Superior temporal gyrus (tissue), 1 donor: ENCODE results near the gene NKIRAS2.

Experiments
- DNase-seq: peaks from one replicate; pipeline ENCODE4 v3.0.0-alpha.2; 2016; ENCODE audit errors: extremely low spot score

The NKIRAS2 gene

DNA sequence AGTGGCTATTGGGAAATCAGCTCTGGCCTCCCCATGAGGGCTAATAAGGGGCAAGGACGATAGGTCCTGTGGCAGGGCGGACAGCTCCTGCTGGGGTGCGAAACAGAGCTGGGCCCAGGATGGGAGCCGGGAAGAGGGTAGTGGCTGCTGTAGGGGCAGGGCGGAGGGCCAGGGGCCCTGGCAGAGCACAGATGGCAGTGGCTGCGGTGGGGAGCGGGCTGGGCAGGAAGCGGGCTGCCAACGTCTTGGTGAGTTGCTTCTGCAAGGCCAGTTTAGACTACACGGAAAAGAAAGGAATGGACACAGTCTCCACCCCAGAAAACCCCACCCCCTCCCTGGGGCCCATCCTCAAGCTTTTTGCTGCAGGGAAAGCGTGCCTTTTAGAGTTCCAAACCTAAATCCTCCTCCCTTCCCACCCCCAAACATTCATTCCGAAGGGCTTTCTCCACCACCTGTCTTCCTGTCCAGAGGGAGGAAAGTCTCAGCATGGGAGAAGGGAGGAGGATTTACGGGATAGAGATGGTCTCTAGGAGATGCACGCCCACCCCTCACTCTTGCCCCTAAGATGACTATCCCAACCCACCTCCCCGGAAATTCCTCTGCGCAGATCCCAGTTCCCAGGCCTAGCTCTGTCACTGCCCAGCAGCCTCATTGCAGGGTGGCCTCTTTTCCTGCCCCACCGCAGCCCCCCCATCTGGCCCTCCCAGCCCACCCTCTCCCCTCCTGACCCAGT lies 7.1 kb downstream of the NKIRAS2 start:
- DNase-seq: no peak

DNA sequence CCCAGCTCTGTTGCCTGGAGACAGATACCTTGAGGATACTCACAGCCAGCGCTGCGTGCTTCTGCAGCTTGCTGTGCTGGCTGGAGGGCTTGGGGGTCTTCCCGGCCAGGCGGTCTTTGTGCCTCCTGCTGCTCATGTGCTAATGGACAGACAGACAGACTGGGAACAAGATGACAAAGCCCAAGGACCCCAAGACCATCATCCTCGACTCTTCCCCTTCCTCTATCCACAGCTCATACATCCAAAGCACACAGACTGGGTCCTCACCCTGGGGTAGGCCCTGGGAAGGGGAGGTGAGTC lies 7.7 kb downstream of the NKIRAS2 start:
- DNase-seq: no peak

DNA sequence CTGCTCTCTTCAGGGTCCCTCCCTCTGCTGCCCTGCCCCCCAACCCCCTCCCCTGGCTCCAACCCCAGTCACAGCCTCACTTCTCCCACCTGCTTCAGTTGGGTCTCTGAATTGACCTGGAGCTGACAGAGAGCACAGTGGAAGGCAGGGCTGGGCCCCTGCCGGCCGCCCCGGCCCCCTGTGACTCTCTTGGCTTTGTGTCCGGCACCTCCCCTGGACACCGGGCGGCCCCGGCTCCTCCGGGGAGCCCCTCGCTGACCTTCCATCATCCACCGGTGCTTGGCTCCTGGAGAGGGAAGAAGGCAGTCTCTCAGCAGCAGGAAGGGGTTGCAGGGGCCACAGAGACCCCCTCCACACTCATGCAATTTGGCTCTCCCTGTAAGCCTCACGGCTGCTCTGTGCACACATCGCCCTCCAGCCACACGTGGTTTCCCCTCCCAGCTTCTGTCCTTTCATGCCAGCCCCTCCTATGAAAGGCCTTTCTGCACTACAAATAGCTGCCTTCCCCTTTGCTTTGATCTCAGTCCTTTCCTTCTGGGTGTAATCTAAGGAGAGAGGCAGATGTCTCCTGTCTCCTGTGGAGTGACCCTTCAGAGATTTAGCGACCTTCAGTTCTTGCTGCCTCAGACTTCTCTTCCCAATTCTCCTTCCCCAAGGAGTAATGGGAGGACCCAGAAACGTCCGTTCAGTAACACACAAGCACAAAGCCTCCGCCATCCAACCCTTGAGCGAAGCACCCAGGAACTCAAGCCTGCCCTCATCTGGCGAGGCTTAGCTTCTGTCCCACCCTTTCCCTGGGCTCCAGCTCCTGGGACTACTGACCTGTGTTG lies 8.3 kb downstream of the NKIRAS2 start:
- no peak for DNase-seq

DNA sequence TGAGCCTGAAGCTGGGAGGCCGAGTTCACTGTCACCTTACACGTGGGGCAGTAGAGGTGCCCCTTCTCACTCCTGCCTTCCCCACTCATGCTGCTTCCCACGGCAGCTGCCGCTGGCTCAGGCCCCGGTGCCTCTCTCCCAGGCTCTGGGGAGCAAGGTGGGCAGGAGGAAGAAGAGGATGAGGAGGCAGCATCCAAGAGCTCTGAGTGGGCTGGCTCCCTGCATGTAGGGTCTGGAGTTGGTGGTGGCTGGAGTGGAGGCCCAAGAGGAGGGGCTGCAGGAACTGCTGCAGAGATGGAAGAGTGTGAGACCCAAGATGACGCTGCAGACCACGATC lies 8.9 kb downstream of the NKIRAS2 start:
- no peak for DNase-seq

DNA sequence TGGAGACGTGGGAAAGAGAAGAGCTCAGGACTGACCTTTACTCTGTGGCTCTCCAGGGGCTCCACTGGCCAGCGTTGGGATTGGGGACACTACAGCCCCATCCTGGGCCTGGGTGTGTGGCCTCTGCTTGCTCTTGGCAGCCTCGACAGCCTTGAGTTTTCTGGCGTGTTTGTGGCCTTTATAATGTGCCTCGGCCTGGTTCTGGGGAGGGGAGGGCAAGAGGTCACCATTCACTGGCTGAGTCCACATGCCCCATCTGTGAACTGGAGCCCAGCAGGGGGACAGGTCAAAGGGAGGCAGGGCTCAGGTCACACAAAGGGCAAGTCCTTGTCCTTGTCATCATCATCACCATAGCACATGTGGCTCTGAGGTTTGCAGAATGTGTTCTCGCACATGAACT lies 11.7 kb downstream of the NKIRAS2 start:
- no peak for DNase-seq

DNA sequence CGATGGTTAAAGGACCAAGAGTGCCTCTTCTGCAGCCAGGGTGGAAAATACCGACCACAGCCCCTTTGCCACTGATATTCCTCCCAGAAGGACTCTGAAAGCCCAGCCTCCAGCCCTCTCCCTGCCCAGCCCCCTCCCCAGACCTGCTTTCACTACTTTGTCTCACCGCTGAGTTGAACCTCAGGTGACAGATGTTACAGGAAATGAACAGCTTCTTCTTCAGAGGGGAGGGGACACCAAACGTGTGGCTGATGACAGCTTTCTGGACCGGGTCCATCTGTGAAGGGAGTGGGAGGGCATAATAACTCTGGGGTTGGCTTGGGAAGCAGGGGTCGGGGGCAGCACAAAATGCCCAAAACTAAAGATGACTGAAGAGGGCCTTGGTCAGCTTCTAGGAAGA lies 14.2 kb downstream of the NKIRAS2 start:
- no peak for DNase-seq

DNA sequence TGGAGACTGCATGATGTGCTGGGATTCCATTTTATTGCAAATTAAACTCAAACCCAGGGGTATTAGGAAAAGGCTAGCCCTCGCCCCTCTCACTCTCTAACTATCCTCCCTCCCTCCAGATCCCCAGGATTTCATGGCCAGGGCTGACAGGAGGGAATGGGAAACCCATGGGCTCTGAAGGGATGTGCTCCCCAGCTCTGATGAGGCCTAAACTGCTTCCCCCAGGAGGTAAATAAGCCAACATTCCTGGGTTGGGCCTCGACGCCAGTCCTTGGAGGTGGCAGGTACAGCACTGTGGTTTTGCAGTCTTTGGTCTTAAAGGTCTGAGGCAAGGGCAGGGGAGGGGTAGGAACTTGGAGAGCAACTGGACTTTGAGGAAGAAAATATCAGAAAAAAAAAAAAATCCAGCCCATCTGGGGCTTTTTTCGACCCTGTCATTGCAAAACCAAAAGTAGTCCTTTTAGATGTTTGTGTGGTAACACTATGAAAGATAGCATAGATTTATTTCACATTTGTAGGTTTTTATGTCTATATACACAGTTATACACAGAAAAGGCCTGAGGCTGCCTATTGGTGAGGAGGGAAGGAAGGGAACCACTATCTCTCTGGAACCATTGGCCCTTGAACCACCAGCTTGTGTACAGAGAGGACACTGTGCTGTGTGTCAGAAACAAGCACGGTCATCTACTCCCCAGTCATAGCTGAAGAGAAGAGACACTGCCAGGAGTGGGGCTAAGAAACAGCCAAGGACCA lies 18.5 kb downstream of the NKIRAS2 start:
- no peak for DNase-seq

DNA sequence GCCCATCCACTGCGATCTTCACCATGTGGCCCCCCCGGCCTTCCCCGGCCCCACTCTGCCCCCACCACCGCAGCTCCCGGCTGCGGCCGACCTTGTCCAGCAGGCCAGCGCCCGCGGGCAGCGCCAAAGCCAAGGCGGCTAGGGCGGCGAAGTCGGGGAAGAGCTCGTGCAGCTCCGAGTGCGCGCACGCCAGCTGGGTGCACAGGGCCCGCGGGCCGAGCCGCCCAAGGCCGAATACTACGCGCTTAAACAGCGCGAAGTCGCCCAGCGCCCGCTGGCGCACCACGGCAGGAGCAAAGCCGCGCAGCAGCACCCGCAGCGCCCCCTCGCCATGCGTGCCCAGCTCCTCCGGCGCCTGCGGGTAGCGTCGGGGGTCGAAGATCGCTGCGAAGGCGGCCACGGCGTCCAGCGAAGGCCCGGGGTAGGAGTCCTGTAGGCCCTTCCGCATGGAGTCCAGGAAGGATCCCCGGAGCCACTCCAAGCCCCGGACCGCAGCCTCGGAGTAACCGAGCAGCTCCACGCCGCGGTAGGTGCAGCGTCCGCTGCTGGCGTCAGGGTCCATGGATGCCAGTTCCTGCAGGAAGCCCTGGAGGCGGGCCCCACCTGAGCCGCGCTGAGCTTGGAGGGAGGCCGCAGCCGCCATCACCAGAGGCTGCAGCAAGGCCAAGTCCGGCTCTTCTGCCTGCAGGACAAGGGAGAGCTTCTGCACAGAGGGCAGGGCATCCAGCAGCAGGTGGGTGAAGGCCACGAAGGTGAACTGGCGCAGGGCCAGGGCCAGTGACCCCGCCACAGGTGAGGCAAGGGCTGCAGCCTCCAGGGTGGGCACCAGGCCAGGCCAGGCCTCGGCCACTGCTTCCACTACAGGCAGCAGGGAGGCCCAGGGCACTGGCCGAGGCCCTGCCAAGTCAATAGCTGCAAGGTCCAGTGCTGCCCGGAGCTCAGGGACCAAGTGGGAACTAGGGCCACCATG lies 20.2 kb downstream of the NKIRAS2 start:
- DNase-seq: no peak

DNA sequence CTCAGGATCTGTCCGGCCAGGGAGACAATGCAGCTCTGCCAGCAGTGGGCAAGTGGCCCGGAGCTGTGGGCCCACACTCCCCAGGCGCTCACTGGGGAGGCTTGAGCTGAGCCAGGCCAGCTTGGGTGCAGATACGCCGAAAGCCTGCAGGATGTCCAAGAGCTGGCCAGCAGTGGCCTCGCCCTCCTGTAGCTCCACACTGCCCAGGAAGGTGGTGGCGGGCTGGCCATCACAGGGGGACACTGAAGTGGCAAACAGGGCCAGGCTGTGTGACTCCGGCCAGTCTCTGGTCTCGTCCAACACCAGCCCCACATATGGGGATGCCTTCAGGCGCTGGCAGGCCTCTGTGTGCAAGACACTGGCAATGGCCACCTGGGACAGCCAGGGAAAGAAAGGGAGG lies 20.9 kb downstream of the NKIRAS2 start:
- DNase-seq: no peak

DNA sequence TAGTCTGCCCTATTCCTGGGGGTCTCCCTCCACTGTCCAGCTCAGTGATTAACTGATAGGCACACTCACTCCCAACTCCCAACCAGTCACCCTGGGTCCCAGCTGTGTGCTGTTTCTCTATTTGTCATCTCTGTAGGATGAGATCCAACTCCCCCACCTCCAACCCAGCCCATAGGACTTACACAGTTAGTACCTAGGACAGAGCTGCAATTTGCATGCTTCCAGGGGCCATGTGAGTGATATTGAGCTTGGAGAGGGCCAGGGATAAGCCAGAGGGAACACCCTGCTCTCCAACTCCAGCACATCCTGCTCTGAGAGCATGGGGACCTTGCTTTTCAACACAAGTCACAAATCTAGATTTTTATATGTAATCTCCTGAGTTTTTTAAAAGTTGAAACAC lies 21.7 kb downstream of the NKIRAS2 start:
- no peak for DNase-seq

DNA sequence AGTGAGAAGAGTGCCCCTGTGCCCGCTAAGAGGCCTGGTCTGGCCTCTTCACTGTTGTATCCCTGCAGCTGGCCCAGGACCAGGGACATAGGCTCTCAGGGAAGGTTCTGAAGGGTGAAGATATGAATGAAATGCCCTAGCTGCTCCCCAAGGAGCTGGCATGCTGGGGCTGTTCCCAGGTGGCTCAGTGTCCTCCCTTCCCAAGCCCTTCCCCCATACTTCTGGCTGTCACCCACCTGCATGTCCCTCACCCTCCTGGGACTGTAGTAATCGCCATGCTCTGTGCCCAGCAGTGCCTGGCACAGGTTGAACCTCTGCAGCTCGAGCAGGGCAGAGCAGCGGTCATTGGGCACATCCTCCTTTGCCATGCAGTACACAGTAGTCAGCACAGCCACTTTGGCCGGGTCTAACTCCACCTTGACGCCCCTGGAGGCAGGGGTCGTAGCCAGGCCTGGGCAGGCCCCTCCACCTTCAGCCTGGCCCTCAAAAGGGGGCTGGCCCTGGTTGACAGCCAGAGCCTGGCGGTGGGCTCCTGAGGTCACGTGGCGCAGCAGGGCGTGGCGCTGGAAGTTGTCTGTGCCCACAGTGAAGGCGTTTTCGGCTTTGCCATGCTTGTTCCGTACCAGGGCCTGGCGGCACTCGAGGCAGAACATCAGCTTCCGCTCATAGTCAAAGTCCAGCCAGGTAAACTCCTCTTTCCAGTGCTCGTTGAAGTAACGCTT lies 22.9 kb downstream of the NKIRAS2 start:
- DNase-seq: no peak

DNA sequence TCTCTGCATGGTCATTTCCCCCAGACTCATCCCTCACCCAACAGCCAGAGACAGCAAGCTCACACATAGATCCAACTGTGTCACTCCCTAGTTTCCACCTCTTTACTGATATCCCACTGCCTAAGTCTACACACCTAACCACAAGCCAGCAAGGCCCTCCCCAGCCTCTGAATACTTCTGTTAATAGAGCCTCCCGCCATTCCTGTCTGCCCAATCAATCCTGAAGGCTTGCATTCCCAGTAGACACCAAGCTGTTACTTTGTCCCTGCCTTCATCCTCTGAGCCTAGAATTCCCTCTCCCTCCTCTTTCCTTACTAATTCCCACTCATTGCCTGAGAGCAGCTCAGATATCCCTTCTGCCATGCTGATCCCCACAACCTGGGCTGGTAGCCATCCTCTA lies 25.8 kb downstream of the NKIRAS2 start:
- DNase-seq: no peak

DNA sequence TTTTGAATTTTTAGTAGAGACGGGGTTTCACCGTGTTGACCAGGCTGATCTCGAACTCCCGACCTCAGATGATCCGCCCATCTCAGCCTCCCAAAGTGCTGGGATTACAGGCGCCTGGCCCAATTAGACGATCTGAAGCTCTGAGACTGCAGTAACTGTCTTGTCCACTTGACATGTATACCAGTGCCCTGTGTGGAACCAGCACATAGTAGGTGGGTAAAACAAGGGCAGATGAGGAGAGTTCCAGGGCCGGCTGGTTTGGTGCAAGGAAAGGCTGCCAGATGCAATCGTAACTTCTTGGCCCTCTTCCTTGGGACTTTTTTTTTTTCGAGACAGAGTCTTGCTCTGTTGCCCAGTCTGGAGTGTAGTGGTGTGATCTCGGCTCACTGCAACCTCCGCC lies 27.5 kb downstream of the NKIRAS2 start:
- no peak for DNase-seq

DNA sequence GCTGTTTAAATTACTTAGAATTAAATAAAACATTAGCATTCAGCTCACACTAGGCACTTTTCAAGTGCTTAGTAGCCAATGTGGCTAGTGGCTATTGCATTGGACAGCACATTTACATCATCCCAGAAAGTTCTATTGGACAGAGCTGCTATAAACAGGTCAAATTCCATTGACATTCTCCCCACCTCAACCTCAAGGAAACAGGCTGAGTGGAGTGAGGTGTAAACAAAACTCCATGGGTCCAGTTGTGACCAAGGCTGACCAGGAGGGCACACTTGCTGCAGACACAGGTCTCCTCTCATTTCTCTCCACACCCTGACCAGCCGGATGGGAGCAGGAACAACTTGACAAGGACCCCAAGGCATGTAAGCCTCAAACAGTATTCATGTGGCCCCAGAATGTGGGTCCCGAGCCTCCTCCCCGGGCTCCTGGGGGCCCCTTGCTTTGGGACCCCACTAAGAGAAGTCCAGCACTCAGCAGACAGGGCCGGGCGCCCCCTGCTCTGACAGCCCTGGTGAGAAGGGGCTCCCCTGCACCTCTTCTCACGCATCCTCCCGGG lies 30.0 kb downstream of the NKIRAS2 start:
- DNase-seq: peak; percentile 11

DNA sequence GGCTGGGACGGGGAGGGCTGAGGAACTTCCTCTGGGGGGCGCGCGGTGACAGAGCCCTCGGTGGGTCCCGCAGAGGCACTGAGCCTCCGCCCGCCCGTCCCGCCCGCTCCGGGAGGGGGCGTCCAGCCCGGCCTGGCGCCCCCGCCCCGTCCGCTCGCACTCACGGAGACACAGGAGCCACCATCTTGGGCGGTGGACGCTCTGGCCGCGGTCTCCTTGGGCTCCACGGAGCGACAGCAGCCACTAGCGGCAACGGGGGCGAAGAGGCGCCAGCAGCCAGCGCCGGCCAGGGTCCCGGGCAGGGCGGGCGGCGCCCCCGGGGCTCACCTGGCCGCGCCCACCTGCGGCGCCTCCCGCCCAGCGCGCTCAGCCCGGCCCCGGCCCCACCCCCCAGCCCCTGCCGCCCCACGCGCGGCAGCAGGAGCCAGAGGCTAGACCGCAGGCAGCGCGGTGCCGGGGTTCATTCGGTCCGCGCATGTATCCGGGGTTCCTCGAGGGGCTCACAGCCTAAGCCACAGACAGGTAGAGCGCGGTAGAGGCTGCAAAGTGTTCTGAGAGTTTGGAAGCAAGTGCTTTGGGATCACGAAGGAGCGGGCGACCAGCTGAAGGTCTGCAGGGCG lies 30.6 kb downstream of the NKIRAS2 start, which contains the start of gene C17orf113:
Gene C17orf113, minus strand, starts transcription at position 209 of the 620 bp plus-strand sequence. CDS start 7,225 bp downstream, outside the sequence.
- peak; percentile 57 for DNase-seq

DNA sequence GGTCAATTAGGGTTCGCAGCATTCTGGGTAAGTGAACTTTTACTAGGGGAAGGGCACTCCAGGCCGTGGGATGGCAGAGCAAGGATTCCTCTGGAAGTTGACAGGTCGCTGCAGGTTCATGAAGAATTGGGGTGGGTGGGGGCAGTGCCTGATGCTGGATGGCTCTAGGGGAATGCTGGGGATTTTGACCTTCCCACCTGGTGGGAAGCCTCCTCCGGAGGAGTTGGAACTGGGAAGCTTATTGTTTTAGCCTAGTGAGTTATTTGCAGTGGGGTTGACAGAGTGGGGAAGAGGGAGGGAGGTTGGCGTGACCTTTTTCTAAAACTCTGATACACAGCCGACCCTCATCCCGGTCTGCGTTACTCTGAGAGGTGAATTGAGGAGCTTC lies 31.1 kb downstream of the NKIRAS2 start:
- DNase-seq: no peak

DNA sequence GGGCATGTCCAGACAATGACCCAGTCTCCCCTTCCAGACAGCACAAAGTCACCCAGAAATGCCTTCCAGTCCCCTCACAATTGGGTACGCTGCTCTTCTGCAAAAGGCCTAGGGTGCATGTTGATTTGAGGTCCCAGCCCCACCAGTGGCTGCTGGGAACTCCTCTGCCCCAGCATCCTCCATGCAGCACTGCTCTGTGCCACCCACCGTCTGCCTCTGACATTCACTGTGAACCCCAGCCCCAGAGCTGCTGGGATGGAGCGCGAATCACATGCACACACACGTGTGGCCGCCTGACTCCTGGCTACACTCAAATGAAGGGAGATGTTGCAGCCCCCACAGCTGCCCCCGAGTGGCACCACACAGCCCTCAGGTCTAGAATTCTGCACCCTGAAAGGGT lies 31.8 kb downstream of the NKIRAS2 start:
- DNase-seq: no peak

DNA sequence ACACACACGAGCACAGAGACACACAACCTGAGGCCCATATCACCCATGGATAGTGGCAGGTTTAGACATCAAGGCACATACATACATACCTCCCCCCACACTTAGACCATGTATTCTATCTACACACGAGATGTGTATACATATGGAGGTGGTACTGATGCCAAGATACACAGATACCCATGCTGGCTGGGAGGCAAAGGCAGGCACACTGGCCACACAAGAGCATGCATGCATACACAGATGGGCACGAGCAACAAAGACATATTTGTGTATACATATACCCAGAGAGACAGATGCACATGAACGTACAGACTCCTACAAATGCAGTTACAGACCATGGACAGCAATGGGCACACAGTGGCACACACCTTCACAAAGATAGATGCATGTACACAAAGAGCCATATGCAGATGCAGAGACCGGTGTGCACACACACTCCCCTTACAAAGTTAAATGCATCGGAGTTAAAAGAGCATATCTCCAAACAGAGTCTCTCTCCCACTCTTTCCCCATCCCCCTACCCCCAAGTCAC lies 32.5 kb downstream of the NKIRAS2 start:
- no peak for DNase-seq

DNA sequence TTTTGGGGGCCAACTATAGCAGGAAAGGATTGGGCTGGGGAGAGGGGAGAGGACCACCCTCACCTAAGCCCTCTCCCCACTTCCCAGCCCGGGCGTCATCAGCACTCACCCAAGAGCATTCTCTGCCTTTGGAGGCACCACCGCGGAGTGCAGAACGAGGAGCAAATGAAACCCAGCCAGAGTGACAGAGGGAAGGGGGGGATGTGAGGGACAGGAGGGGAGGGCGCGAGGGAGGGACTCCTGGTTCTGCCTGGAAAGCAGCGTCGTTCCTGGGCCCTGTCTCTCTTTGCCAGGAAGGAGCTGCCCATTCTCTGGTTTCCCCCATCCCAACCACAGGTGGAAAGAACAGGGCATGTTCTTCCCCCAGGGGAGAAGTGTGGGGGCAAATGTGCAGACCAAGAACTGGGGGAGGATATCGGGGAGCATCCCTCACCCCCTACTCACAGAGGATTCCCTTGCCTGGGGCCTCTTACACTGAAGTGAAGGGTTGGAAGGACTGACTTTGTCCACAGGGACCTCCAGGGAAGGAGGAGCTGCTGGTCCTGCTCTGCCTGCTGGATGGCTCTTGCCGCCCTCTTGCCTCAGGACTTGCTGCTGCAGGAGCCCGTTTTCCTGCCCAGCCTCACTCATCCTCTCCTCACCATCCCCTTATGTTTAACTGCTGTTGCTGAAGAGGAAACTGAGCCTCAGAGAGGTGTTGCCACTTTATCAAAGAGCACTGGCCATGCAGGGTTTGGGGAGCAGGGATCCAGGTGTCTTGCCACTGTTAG lies 34.0 kb downstream of the NKIRAS2 start:
- DNase-seq: no peak
